ENCODE results near the gene VPS13C.
"Not testable (repeated sequence)": the region's sequence is repeated elsewhere in the genome, so short reads cannot be mapped to it uniquely, and the experiment has no call there.

VPS13C gene

GRCh38 chr15:62027916-62028315, 32.3 kb downstream of the VPS13C start:
- DNase-seq = no peak

GRCh38 chr15:62027263-62027565, 33.0 kb downstream of the VPS13C start:
- no peak for DNase-seq

DNA sequence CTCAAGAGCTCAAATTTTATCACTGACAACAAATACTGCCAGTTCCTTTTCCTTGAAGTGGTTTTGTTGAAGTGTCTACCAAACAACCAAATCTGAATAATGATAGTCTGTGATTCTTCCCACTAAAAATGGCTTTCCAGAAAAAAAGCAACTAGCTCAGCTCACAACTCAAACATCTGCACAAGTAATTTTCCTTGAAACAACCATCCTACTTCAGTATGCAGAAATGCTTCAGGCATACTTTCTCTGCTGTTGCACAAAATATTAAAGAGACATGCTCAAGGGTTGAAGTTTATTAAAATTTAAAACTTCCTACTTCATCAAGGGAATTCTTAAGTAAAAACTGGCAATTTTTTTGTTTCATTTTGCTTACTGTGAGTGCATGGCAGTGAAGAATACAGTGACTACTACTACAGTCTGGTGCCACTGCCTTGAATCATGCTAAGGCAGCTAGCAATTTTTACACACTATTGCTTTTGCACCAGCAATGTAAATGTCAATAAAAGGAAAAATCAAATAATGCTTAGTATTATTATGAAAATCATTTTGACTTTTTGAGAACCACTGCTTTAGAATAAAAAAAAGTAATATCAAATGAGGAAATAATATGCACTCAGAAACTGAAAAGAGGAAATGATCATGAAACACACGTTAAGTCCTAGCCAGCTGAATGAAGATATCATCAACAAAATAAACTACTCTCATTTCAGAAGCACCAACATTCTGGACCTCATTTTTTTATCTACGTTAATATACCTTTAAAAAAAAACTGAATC, 33.6 kb downstream of the VPS13C start:
- DNase-seq = no peak

DNA sequence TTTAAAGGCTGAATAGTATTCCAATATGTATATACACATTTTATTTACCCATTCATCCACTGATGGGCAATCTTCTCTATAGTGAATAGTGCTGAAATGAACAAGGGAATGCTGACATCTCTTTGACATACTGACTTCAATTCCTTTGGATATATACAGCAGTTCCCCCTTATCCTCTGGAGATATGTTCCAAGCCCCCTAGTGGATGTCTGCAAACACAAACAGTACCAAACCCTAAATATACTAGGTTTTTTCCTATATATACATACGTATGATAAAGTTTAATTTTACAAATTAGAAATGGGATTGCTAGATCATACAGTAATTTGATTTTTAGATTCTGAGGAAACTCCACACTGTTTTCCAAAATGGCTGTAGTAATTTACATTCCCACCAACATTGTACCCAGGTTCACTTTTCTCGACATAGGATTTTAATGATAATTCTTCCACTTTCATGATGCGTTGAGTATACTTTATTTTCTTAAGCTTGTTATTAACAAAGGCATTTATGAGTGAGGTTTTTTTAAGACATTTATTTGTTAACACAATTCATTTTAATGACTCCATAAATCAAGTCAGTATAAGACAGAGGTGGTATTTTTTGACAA, 38.2 kb downstream of the VPS13C start:
- no peak for DNase-seq

- no peak for DNase-seq
These were observed 39.6 kb downstream of the VPS13C start for GRCh38 chr15:62020576-62021160.

GRCh38 chr15:62005354-62005753, 54.9 kb downstream of the VPS13C start:
- not testable (repeated sequence) for DNase-seq

- DNase-seq = no peak
These were observed 62.5 kb downstream of the VPS13C start for GRCh38 chr15:61997786-61998185.

GRCh38 chr15:61996056-61996635, 64.1 kb downstream of the VPS13C start:
- DNase-seq = no peak

DNA sequence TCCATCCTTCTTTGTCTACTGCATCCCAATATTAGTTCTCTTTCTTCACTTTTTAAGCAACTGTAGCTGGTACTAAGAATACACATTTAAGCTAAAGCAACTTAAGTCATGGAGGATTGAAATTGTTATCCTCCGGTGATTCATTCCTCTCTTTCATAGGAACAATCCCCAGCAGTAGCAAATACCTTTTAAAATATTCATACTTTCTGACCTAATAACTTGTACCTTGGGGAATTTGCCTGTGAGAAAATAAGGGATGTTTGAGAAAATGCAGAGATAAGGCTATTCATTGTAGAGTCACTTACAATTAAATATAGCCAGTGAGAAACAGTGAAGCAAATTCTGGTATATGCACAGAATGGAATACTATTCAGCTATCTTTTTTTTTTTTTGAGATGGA, 66.0 kb downstream of the VPS13C start:
- no peak for DNase-seq

DNA sequence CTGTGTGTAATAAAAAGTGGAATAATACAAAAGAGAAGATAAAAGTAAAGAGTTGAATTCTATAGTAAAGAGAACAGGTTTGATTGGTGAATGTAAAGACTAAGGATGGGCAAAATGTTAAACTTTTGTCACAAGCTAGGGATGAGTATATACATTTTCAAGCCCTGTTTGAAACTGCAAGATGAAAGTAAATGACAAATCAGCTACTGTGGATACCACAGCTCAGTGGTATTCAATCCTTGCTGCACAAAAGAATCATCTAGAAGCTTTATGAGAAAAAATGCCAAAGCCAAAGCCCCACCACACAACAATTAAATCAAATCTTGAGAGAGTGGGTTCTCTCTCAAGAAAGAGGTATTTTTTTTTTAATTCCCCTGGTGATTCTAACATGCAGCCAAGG, 67.7 kb downstream of the VPS13C start:
- DNase-seq = no peak

- no peak for DNase-seq
These were observed 70.6 kb downstream of the VPS13C start for GRCh38 chr15:61989667-61990066.

- no peak for DNase-seq
These were observed 72.4 kb downstream of the VPS13C start for GRCh38 chr15:61987824-61988223.

GRCh38 chr15:61983081-61983480, 77.2 kb downstream of the VPS13C start:
- no peak for DNase-seq

DNA sequence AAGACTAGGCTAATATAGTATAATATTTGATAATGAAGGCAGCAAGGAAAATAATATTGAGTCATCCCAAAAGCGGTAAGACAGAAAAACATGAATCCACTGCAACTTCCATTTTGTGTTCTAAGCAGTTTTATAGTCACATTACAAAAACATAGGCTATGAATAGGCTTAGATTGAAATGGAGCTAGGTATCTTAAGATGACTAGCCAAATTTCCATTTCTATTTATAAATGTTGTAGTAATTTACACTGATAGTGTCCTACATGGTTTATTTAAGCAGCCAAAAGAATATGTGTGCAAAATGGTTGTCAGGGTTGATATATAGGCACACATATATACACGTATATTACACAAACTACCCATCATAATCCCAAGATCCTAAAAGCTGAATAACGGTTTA, 82.0 kb downstream of the VPS13C start:
- DNase-seq = no peak

- no peak for DNase-seq
These were observed 85.5 kb downstream of the VPS13C start for GRCh38 chr15:61974759-61975158.

DNA sequence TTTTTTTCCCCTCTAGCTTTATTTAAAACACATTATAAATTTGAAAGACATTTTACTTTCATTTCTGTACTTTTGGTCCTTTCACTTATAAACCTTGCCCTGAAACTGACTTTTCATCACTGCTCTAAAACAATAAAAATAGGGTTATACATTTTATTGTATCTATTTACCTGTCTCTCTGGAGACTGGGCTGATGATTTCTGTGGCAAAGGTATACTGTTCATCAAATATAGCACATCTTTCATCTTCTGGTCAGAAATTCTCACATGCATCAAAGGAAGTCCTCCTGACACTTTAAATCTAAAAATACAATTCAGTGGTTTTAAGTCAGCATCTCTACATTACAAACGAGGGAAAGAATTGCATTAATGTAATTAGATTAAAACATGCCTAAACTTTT, 86.1 kb downstream of the VPS13C start:
- DNase-seq = no peak

- no peak for DNase-seq
These were observed 108.3 kb downstream of the VPS13C start for GRCh38 chr15:61951949-61952348.

- no peak for DNase-seq
These were observed 113.5 kb downstream of the VPS13C start for GRCh38 chr15:61946778-61947177.

DNA sequence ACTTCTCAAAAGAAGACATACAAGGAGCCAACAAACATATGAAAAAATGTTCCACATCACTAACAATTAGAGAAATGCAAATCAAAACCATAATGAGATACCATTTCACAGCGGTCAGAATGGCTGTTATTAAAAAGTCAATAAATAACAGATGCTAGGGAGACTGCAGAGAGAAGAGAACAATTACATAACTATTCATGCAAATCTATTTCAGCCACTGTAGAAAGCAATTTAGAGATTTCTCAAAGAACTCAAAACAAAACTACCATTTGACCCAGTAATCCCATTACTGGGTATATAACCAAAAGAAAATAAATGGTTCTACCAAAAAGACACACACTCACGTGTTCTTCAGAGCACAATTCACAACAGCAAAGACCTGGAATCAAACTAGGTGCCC, 116.3 kb downstream of the VPS13C start:
- DNase-seq = no peak

GRCh38 chr15:61938249-61938648, 122.0 kb downstream of the VPS13C start:
- DNase-seq = no peak

GRCh38 chr15:61936528-61937195, 123.6 kb downstream of the VPS13C start:
- no peak for DNase-seq

- DNase-seq = no peak
These were observed 124.8 kb downstream of the VPS13C start for GRCh38 chr15:61935493-61935892.

DNA sequence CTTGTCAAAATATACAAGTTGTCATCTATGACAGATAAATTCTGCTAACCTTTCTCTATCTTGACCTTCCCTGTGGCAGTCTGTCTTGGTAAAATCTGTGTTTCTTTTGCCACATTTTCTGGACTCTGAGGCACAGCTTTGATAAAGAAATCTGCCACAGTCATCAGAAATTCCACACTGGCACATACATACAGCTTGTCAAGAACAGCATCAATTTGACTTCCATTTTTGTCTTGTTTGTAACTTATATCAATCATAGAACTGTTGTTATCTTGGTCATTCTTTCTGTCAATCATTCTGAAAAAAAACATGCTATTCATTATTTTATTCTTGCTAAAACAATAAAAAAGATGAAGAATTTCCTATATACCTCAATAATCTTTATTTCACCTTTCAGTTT, 130.8 kb downstream of the VPS13C start:
- DNase-seq = no peak

- no peak for DNase-seq
These were observed 137.1 kb downstream of the VPS13C start for GRCh38 chr15:61923173-61923572.

Data from activated CD4-positive, alpha-beta T cell treated with anti-CD3 and anti-CD28 coated beads, Interleukin-2, amount 50 U/mL, for 48 hours (primary cell).